GM12801 (cell line): ENCODE data around the gene ESYT2.

Experiments
- TF ChIP-seq, protein P1 (sequence below): IDR thresholded peaks from one replicate; pipeline ENCODE4 v1.5.1; 2011; ENCODE audit warnings: control low read depth; ENCODE audit not compliant: insufficient read length; ENCODE audit errors: extremely low read depth

ESYT2 gene

DNA sequence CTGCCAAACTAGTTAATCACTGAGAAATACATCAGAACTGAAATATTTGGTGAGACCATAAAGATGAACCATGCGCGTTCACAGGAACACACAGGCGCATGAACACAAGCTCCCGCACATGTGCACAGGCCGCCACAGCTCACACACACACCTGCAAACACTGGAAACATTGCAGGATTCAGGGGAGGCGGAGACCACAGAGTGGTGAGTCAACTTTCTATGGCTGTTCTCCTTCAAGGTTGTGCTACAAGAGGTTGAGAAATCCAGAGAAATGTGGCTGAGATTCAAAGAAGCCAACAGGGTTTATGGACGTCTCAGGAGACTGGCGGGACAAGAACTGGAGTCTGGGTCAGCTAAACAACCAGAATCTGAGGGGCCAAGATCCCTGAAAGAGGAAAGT is 17.8 kb downstream of the ESYT2 start:
- TF ChIP-seq, protein P1, sequence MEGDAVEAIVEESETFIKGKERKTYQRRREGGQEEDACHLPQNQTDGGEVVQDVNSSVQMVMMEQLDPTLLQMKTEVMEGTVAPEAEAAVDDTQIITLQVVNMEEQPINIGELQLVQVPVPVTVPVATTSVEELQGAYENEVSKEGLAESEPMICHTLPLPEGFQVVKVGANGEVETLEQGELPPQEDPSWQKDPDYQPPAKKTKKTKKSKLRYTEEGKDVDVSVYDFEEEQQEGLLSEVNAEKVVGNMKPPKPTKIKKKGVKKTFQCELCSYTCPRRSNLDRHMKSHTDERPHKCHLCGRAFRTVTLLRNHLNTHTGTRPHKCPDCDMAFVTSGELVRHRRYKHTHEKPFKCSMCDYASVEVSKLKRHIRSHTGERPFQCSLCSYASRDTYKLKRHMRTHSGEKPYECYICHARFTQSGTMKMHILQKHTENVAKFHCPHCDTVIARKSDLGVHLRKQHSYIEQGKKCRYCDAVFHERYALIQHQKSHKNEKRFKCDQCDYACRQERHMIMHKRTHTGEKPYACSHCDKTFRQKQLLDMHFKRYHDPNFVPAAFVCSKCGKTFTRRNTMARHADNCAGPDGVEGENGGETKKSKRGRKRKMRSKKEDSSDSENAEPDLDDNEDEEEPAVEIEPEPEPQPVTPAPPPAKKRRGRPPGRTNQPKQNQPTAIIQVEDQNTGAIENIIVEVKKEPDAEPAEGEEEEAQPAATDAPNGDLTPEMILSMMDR = no peak

DNA sequence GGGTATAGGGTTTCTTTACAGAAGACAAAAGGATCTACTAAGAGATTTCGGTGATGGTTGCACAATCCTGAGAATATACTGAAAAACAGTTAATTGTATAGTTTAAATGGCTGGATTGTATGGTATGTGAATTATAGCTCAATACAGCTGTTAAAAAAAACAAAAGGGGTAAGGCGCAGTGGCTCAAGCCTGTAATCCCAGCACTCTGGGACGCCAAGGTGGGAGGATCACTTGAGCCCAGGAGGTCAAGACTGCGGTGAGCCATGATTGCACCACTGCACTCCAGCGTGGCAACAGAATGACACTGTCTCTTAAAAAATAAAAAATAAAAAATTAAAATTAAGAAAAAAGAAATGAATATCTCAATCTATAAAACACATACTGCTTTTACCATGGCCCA is 18.5 kb downstream of the ESYT2 start:
- TF ChIP-seq, protein P1 = no peak

DNA sequence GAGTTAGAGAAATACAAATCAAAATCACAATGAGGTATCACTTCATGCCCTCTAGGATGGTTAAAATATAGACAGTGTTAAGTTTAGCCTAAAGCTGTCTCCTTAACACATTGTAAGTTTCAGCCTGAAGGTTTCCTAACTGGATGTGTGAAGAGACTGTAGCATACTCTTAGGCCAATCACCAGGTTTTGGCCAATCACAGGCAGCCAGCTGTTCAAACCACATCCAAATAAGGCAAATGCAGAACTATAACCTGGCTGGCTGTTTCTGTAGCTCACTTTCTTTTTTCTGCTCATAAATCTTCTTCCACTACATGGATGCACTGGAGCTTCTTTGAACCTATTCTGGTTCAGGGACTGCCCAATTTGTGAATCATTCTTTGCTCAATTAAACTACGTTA is 19.7 kb downstream of the ESYT2 start:
- TF ChIP-seq, protein P1 = no peak

DNA sequence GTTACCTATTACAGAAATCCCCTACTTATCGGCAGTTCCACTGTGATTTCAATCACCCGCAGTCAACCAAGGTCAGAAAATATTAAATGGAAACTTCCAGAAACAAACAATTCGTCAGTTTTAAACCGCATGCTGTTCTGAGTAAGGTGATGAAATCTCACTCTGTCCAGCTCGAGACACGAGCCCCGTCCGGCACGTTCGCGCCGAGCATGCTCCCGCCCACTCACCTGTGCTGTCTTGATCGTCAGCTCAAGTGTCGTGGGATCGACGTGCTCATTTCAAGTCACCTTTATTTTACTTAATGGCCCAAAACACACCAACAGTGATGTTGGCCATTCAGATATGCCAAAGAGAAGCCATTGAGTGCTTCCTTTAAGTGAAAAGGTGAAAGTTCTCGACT is 21.2 kb downstream of the ESYT2 start:
- TF ChIP-seq, protein P1 = no peak

DNA sequence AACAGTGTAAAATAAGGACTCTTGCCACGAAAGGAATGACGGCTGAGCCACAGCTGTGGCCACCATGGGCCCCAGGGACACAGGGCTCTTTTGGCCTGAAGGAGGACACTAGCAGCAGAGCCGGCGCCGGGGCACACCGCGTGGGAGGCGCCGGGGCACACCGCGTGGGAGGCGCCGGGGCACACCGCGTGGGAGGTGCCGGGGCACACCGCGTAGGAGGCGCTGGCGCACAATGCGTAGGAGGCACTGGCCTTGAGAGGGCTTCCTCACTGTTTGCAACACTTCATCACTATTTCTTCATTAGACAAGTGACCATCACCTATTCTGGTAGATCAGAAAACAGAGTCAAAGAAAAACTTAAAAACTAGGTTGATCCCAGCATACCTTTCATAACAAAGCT is 23.4 kb downstream of the ESYT2 start:
- TF ChIP-seq, protein P1 = no peak

DNA sequence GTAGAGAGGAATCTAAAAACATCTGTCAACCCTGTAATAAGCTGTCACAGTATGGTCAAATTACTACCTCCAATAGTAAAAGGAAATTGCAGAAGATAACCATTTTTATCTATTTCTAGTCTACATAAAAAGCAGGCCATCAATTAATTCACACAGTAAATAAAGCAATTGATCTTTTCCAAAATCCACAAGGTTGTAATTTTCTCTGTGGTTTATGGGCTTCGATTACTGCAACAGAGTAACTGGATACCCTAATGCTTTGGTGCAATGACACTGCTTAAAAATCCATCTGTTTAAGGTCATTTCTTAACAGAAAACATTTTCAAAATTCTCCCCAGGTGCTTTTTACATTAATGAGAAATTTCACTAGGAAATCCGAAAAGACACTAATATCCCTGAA is 23.9 kb downstream of the ESYT2 start:
- TF ChIP-seq, protein P1 = no peak

DNA sequence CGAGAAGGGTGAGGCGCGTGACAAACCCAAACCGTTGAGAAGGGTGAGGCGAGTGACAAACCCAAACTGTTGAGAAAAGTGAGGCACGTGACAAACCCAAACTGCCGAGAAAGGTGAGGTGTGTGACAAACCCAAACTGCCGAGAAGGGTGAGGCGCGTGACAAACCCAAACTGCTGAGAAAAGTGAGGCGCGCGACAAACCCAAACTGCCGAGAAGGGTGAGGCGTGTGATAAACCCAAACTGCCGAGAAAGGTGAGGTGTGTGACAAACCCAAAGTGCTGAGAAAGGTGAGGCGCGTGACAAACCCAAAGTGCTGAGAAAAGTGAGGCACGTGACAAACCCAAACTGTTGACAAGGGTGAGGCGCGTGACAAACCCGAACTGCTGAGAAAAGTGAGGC is 25.0 kb downstream of the ESYT2 start:
- TF ChIP-seq, protein P1 = no peak
